Pancreas (tissue), 10 donors: ENCODE data around the gene CHMP1A. TPM values are rescaled to one million over a fixed set of nuclear protein-coding genes. Genes with fewer than 3 reads are reported as not detected.
A peak's percentile ranks its signal among the peaks of the same experiment; 100 is the strongest.
"Not testable (repeated sequence)": the region's sequence is repeated elsewhere in the genome, so short reads cannot be mapped to it uniquely, and the experiment has no call there.

Experiments
- ATAC-seq, 4 donors: fragments of 200-7000 bp; cut with Tn5 transposase; one replicate each; pipeline versions ENCODE4 v1.8.0 to v1.9.1; 2020; ENCODE audit warnings: mild to moderate bottlenecking in 4 of 4, moderate library complexity in 4 of 4
- DNase-seq, 6 donors: peaks; one replicate each; pipeline ENCODE4 v3.0.0-alpha.2; 2020
- FAIRE-seq: peaks from 2 replicates; lab custom pipeline; 2012; peaks lifted over from hg19 to GRCh38; lab: Jason Lieb, UNC
- H3K27ac ChIP-seq, 4 donors: fragments of 200-600 bp; sonication (generic); 1 replicate in 3 of 4; 2 replicates in 1 of 4; pipeline versions ENCODE4 v1.5.0 to v1.8.0; 2020
- H3K27me3 ChIP-seq, 4 donors: fragments of 200-600 bp; one replicate each; pipeline ENCODE4 v1.8.0; 2021
- H3K36me3 ChIP-seq, 3 donors: fragments of 200-600 bp; sonication (generic) in 1 of 3; one replicate each; pipeline versions ENCODE4 v1.5.0 to v1.8.0; 2020 to 2021
- H3K4me1 ChIP-seq, 3 donors: fragments of 200-600 bp; one replicate each; pipeline ENCODE4 v1.8.0; 2021
- H3K4me3 ChIP-seq, 4 donors: fragments of 200-600 bp; sonication (generic) in 2 of 4; one replicate each; pipeline versions ENCODE4 v1.5.0 to v1.8.0; 2020 to 2021
- H3K9me3 ChIP-seq, 4 donors: fragments of 200-600 bp; one replicate each; pipeline ENCODE4 v1.8.0; 2021
- CTCF ChIP-seq, 4 donors: fragments of 200-600 bp; sonication (generic) in 3 of 4; IDR thresholded peaks; one replicate each; pipeline versions ENCODE4 v1.5.0 to v1.8.0; 2021; ENCODE audit warnings: antibody characterized with exemption in 4 of 4
- WGBS, 2 donors: extraction: QIAGEN DNeasy Blood & Tissue Kit; methylation state at CpG; one replicate each; pipeline ENCODE4 v1.1.7; 2013; 5-methylcytosine and 5-hydroxymethylcytosine counted together
- intact Hi-C, 3 donors: fragments of 100-400 bp; cut with DNase I; formaldehyde crosslinking; loops; one replicate each; pipeline versions ENCODE4 v1.11.1 to v1.14.2; 2022
- polyA plus RNA-seq, 2 donors: library from polyadenylated mRNA; stranded (reverse); fragments of 200-250 nt; gene quantifications; one replicate each; pipeline ENCODE4 v1.2.3, GENCODE V29; 2013
- total RNA-seq, 6 donors: library from RNA; stranded (reverse); fragmentation: NEBNext Ultra II Directional in 4 of 6; extraction: Animal tissue kit (Norgen Biotek cat#: 25700) in 4 of 6; gene quantifications; one replicate each; pipeline versions ENCODE4 v1.2.1 to v1.2.4, GENCODE V29; 2021 to 2023
- donor health status: healthy with polysubstance abuse.
- donor health status: DM: no; HTN: no; CAD: no; lungs with moderate emphysema.
- donor health status: DM: no; HTN: no; CAD: no.
- donor health status: control.
- donor health status: control.
- donor health status: Bipolar disorder and iron deficiency.
- donor health status: DM: yes; HTN: yes; CAD: no.
- donor health status: DM: no; HTN: no; CAD: no.
- donor health status: DM: no; HTN: no; CAD: no.
- donor health status: DM: yes; HTN: yes; CAD: no.

Gene CHMP1A
- total and polyA plus RNA-seq, 8 donors = 27.6 to 71.4 (median 32.2) TPM

- DNase-seq (peak; percentile 97 to 99 (median 98)), FAIRE-seq (no peak), ATAC-seq (peak; percentile 76 to 84 (median 80))
- Histone ChIP-seq H3K9me3 (no peaks in the 10 kb centered on the region), H3K36me3 (no peaks in the 10 kb centered on the region), H3K4me1 (peaks cover 0 to 9% (median 7%) of the 10 kb centered on the region in 3 donors), H3K27me3 (no peaks in the 10 kb centered on the region), H3K27ac (peak within 1 kb of the TSS; percentile 88 to 97 (median 94)), H3K4me3 (peak within 1 kb of the TSS; percentile 56 to 76 (median 70))
- TF ChIP-seq CTCF (IDR thresholded peaks at IDR 0.05) = no peak
- intact Hi-C loops = no loop called here
- 1% methylated on average over 69 to 97 of the region's 97 CpGs for WGBS, 2 donors
Observed at GRCh38 chr16:89701425-89702406, 44.2 kb upstream of the CHMP1A start, which contains the start of gene SPATA2L. Gene SPATA2L (minus strand): TSS chr16:89701705. CDS start chr16:89701232, 473 bp downstream.

- H3K4me3 ChIP-seq = peak overlapping the region; percentile 56 to 76 (median 70)
- H3K27ac ChIP-seq = peak overlapping the region; percentile 88 to 97 (median 94)
- FAIRE-seq (no peak), ATAC-seq (peak; percentile 46 to 71 (median 56)), DNase-seq (peak; percentile 66 to 91 (median 79))
- peaks cover 0 to 9% (median 7%) of the 10 kb centered on the region in 3 donors for H3K4me1 ChIP-seq
- no peaks in the 10 kb centered on the region for H3K27me3 ChIP-seq
- H3K9me3 ChIP-seq = no peaks in the 10 kb centered on the region
- 1% methylated on average over 59 to 78 of the region's 78 CpGs for WGBS, 2 donors
- intact Hi-C loops = no loop called here
- no peaks in the 10 kb centered on the region for H3K36me3 ChIP-seq
- TF ChIP-seq CTCF (IDR thresholded peaks at IDR 0.05) = no peak
Observed at GRCh38 chr16:89700649-89701424, 43.3 kb upstream of the CHMP1A start.

- no peaks in the 10 kb centered on the region for H3K36me3 ChIP-seq
- DNase-seq (peak; percentile 99 to 100 (median 100)), FAIRE-seq (peak; percentile 26), ATAC-seq (peak; percentile 68 to 81 (median 70))
- H3K27me3 ChIP-seq = no peaks in the 10 kb centered on the region
- peak overlapping the region; percentile 56 to 76 (median 70) for H3K4me3 ChIP-seq
- intact Hi-C loops = no loop called here
- no peaks in the 10 kb centered on the region for H3K9me3 ChIP-seq
- TF ChIP-seq CTCF (IDR thresholded peaks at IDR 0.05) = peak; percentile 76 to 87 (median 80)
- H3K27ac ChIP-seq = peak overlapping the region; percentile 88 to 97 (median 94)
- peaks cover 0 to 9% (median 7%) of the 10 kb centered on the region in 3 donors for H3K4me1 ChIP-seq
- WGBS, 2 donors = 0% methylated on average over 28 to 30 of the region's 30 CpGs
Observed at GRCh38 chr16:89700100-89700648, 42.7 kb upstream of the CHMP1A start.

- H3K36me3 ChIP-seq, FAIRE-seq, H3K4me3 ChIP-seq, ATAC-seq, H3K9me3 ChIP-seq, DNase-seq, H3K27me3 ChIP-seq, intact Hi-C loops, H3K4me1 ChIP-seq: not testable (repeated sequence)
- 52 to 56% methylated on average over 18 of the region's 18 CpGs for WGBS, 2 donors
- peak overlapping the region; percentile 67 to 97 (median 92) for H3K27ac ChIP-seq
Observed at GRCh38 chr16:89699629-89700099, 42.2 kb upstream of the CHMP1A start.

DNA sequence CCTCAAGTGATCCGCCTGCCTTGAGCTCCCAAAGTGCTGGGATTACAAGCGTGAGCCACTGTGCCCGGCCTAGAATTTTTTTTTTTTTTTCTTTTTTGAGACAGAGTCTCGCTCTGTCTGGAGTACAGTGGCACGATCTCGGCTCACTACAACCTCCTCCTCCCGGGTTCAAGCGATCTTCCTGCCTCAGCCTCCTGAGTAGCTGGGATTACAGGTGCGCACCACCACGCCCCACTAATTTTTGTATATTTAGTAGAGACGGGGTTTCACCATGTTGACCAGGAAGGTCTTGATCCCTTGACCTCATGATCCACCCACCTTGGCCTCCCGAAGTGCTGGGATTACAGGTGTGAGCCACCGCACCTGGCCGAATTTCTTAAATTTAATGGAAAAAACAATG, 41.2 kb upstream of the CHMP1A start:
- ATAC-seq, H3K9me3 ChIP-seq, H3K27ac ChIP-seq, H3K36me3 ChIP-seq, FAIRE-seq, H3K4me3 ChIP-seq, H3K27me3 ChIP-seq, intact Hi-C loops, H3K4me1 ChIP-seq: not testable (repeated sequence)
- DNase-seq = peak in 1 of 6 donors; percentile 9
- 96 to 97% methylated on average over 14 of the region's 14 CpGs for WGBS, 2 donors
